ENCODE measurements around the gene THSD4.

THSD4 gene

GRCh38 chr15:71737761-71738160 is 622.5 kb downstream of the THSD4 start:
- DNase-seq, result no peak

DNA sequence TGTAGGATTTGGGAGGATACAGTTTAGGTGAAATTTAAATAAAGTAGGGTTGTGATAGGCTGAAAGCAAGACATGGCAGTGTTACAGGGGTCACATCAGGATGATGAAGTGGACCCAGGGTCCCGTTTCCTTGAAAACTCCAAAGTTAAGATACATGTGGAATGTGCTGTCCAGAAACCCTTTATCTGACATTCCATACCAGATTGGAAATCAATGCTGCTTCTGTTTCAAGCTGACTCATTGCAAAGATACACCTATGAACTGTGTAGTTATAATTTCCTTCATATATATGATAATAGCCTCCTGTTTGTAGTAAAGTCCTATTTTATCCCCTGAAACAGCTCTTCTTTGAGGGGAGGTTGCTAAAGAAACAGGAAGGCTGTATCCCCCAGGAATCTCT is 624.1 kb downstream of the THSD4 start:
- DNase-seq, result no peak

DNA sequence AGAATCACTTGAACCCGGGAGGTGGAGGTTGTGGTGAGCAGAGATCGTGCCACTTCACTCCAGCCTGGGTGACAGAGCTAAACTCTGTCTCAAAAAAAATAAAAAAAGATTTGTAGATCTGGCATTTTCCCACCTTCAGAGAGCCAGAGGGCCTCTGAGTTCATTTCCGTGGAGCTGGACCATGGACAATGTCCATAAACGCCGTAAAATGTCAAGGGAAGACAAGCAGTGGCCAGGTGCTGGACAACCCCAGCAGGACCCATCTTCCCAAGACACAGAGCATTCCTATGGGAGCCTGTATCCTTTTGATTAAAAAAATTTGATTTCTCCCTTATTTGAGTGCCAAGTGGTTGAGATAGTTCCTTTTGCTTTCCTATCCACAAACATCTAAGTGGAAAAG is 627.7 kb downstream of the THSD4 start:
- no peak for DNase-seq

DNA sequence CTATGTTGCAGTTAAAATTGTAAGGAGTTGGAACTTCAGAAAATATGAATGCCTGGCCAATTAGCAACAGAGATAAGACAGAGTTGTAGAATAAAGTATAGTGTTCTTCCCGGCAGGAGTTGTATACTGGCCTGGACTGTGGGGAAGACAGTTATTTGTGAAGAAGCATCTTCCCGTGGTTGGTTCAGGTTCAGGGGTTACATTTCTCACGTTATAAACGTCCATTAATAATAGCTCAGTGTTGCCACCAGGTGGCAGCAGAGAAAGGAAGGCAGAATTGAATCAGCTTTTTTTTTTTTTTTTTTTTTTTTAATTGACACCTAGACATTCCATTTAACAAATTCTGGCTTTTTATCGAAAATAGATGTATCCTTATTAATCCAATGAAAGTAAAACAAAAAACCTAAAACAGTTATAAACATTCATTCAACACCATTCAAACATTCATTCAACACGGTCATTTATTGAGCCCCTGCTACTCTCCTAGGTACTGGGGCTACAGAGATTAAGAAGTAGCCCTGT is 628.7 kb downstream of the THSD4 start:
- DNase-seq, result peak; percentile 76

GRCh38 chr15:71746719-71747118 is 631.4 kb downstream of the THSD4 start:
- DNase-seq, result no peak

- DNase-seq, result no peak
Observed at GRCh38 chr15:71747128-71748083, 632.1 kb downstream of the THSD4 start.

GRCh38 chr15:71748293-71748718 is 633.0 kb downstream of the THSD4 start:
- no peak for DNase-seq

GRCh38 chr15:71749500-71749899 is 634.2 kb downstream of the THSD4 start:
- no peak for DNase-seq

DNA sequence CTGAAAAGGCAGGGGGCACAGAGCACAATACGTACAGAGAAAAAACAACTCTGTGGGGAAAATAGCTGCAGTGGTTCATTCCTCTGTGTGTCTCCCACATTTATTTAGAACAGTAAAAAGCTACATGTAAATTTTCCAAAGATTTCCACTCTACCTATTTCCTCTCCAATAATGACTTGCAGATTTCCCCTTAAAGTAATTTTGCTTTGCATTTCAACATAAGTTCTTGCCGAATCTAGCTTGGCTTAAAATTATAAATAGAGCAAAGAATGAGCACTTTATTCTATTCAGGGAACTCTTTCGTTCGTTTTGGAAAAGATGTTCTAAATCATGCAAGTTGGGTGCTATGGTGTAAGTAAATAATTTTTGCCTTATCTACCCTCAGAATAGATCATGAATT is 636.9 kb downstream of the THSD4 start:
- no peak for DNase-seq

- DNase-seq, result peak; percentile 39
Observed at GRCh38 chr15:71752604-71753289, 637.5 kb downstream of the THSD4 start.

DNA sequence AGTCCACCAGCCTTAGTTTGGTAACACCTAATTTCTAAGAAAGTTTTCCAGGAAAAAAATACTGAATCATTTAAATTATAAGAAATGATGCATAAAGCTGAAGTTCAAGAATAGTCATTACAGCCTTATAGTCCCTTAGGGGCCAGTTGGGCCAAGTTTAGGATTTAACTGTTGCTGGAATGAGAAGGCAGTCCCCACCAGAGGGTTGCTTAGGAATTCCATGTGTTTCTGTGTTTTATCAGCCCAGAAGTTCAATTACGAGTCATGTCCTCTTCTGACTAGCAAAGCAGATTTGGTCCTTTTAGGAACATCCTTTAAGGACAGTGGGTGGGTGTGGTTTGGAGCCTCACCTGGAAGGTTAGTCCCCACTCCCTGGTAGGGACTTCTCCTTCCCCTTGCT is 638.1 kb downstream of the THSD4 start:
- DNase-seq, result no peak

DNA sequence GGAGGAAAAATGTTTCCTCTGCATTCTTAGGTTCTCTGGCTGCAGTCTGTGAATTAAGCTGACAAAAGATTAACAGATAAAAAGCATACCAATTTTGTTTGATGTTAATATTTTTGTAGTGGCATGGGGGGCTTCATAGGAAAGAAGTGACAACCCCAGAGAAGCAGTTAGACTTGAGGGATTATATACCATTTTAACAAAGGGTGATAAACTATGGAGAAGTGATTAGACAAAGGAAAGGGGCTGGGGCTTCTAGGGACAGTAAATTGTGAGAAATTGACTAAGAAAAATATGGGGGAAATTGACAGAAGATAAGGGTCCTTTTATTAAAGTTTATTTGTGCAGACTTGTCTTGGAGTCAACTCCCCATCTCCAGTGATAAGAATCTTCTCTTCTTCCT is 639.4 kb downstream of the THSD4 start:
- no peak for DNase-seq

DNA sequence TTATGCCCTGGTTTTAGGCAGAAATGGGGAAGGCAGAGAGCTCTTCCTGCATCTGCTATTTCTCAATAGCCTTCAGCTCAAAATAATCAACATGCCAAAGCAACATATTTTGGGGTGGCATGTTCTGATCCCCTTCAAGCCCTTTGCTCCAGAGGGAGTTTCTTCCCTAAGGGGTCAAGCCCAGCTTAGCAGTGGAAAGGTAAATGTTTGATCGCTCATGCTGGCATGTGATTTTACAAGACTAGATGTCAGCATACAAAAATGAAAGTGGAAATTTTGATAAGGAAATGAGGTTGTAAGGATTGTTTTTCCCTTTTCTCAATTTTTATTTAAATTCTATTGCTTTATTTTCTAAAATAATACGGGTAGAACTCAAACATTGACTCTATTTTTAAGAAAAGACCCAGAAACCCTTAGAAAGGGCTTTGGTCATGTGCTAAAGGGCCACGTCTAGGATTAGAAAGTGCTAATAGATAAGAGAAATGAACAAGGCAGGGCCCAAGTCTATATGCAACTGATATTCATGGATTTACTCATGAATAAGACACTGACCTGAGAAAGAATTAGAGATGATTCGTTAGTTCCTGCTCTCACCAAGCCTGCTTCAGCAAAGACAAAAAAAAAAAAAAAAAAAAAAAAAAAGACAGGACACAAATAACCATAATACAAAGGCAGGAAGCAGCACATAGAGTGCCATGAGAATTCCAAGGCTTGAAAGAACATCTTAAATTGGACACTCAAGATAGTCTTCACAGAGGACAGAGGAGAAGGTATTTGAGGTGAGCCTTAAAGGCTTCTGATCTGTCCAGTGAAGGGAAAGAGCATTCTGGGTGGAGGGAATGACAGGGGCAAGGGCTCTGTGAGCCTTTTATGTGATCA is 640.1 kb downstream of the THSD4 start:
- DNase-seq, result no peak

DNA sequence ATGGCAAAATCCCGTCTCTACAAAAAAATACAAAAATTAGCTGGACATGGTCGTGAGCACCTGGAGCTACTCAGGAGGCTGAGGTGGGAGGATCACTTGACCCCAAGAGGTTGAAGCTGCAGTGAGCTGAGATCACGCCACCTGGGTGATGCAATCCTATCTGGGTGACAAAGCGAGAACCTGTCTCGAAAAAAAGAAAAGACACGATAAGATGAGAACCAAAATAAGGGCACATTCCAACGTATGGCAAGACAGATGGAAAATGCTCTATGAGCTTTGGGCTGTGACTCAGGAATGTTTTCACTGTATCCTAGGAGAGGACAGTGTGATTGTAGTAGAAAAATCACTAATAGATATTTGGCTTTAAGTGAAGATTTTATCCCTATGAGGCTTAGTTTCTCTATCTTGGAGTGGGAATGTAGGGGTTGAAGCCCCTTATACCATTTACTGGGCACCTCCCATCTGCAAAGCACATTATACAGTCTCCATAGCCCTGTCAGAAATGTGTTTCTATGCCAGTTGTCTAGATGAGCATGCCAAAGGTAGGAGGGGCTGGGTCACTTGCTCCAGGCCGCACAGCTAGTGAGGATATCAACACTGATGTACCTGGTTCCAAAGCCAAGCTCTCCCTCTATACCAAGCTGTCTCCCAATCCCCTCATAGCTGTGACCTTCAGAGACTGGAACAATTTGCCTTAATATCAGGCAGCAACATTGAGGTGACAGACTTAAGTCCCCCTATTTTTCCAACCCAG is 641.5 kb downstream of the THSD4 start:
- DNase-seq, result no peak

DNA sequence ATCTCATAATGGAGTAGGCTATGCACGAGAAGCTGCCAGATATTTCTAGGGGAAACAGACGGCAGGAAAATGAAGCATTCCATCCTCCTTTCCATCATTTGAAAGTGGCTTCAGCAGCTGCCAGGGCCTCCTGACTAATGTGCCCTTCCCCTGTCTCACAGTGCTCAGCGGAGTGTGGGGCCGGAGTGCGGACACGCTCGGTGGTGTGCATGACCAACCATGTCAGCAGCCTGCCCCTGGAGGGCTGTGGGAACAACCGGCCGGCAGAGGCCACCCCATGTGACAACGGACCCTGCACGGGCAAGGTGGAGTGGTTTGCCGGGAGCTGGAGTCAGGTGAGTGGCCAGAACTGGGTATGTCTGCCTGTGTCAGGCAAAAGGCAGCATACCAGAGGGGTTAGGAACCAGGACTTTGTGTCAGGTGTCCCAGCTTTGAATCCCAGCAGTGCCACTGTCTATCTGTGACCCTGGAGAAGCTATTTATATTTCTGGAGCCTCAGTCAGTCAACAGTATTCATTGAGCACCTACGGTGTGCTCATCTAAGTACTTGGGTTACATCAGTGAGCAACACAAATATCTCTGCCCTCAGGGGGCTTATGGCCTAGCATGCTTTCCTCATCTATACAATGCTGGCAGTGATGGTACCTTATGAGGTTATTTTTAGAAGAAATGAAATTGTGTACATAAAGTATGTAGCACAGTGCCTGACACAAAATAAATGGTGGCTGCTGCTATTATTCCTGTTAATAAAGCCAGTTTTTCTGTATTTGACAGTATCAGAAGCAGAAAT is 642.7 kb downstream of the THSD4 start:
- DNase-seq, result no peak

DNA sequence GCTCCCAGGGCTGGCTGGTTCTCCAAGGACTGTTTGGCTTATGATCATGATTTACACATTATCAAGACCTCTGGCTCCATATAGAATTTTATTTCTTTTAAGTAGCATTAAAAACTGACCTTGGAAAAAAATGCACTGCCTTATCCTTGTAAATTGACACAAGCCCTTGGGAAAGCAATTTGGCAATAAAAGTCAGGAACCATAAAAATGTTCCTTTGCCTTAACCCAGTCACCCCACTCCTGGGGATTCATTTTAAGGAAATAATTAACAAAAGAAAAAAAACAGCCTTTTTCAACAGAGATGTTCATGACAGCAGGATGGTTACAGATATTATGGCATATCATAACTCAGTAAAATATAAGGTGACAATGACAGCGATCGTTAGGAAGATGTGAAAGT is 643.4 kb downstream of the THSD4 start:
- DNase-seq, result no peak

GRCh38 chr15:71760852-71761251 is 645.6 kb downstream of the THSD4 start:
- no peak for DNase-seq

DNA sequence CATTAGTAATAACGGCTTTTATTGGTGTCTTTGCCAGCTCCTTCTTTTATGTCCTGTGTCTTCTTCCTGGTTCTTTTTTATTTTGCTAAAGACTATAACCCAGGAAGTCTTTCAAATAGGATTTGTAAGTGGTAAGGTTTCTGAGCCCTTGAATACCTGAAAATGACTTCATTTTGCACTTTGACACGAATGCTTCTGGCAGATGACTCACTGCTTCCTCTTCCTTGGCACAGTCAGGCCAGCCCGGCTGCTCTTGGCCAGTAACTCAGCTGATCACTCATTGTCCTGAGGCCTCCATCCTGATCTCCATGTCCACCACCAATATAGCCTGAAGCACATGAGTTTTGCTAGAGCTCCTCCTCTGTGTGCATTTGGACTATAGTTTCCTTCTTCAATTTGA is 646.4 kb downstream of the THSD4 start:
- DNase-seq, result no peak

GRCh38 chr15:71768184-71768583 is 652.9 kb downstream of the THSD4 start:
- DNase-seq, result no peak

- no peak for DNase-seq
Observed at GRCh38 chr15:71773206-71773859, 658.1 kb downstream of the THSD4 start.

DNA sequence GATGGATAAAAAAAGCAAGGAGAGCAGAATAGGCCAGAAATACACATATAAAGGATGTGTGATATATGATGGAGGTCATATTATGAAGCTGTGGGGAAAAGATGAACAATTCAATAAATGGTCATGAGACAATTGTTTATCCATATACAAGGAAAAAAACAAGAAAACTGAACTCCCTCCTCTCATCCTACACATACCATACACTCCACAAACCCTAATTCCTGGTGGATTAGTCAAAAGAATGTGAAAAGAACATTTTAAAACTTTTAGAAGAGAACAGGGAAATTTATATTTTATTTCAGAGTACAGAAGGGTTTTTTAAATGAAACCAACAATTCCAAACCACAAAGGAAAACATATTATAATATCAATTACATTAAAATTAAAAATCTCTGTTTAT is 660.6 kb downstream of the THSD4 start:
- no peak for DNase-seq

All from stimulated activated CD8-positive, alpha-beta memory T cell treated with anti-CD3 and anti-CD28 coated beads, Interleukin-4, amount 100 ng/mL, for 48 hours (primary cell).